DMS153 (cell line): ENCODE results near the gene SLC25A25.
"Not testable (repeated sequence)": the region's sequence is repeated elsewhere in the genome, so short reads cannot be mapped to it uniquely, and the experiment has no call there.

Source experiments
- DNase-seq: peaks from one replicate; lab custom pipeline; 2025; lab: John Stamatoyannopoulos, UW

SLC25A25 gene

DNA sequence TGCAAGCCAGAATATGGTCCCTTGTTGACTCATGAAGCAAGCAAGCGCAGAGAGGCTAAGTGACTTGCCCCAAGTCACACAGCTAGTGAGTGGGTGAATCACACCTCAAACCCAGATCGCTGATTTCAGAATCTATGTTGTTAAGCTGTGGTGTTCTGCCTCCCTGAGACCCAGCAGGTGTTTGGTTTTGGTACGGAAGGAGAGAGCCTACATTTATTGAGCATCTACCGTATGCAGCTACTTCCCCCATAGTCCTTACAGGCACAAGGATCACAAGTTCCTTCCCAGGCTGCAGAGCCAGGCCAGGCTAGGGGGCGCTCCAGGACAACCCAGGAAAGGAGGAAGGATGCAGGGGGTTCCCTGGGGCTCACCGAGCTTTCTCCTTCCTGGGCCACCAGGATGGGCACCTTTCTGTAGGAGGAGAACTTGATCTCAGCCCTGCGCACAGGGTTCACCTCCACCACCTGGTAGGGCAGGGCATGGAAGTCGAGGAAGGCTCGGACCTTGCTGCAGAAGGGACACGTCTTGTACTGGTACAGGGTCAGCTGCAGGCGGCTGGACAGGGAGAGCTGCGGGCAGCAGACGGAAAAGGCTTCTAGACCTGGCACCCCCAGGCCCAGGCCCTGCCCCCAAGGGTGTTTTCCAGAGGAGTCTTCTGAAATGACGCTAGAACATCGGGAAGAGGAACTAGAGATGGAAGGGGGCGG lies 57.0 kb downstream of the SLC25A25 start:
- DNase-seq = no peak

- DNase-seq = no peak
These were observed 57.7 kb downstream of the SLC25A25 start for GRCh38 chr9:128125580-128126354.

DNA sequence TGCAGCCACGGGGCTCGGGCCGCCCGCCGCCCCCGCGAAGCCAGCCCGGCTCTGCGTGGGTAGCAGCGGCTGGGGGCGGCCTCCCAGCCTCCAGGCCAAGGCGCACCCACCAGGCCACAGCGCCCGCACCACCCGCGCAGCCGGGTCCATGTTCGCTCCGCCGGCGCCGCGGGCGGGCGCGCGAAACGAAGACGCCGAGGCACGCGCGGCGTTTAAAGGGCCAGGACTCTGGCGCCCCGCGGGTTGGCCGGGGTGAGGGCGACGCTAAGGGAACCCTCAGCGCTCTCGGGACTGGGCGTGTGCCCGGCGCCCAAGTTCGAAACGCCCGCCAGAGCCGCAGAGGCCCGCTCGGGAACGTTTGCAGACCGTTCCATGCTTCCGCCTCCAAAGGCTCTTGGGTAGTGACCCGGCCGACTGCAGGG lies 59.5 kb downstream of the SLC25A25 start, which contains the start of gene PTGES2:
PTGES2 (minus strand) TSS at position 162 of the 422 bp plus-strand sequence; CDS start at position 150, 12 bp downstream.
- peak; percentile 20 for DNase-seq

DNA sequence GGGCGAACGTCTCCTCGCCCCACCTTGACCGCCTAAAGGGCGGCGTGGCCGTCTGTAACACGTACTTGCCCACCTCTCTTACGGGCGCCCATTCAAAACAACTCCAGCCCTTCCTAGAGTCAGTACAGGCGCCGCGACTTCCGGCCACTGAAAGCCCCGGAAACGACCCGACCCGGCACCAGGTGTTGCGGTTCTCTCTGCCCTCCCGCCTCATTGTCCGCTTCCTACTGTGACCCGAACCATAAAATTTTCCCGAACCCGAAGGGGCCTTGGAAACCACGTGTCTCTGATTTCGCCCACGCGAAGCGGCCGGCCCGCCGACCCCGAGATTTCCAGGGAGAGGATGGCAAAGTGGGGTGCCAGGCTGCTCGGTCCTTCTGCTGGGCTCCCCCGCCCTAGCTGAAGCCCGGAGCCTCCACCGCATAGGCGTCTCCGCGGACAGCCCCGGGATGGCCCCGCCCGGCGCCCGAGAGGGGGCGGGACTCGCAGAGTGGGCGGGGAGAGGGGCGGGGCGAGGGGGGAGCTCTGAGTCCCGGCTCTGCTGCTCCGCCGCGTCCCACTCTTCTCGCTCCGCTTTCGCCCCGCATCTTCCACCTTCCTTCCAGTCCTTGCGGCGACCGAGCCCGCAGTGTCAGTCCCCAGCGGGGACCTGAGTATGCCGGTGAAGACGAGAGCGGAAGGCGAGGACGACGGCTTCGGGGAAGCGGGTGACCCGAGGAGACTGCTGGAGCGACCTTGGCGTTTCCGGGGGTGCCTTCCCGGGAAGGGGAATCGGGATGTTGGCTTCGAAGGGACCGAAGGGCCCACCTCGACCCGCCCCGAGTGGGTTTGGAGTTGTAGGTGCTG lies 60.2 kb downstream of the SLC25A25 start:
- peak; percentile 80 for DNase-seq

GRCh38 chr9:128128836-128129590 lies 61.0 kb downstream of the SLC25A25 start:
- no peak for DNase-seq

- not testable (repeated sequence) for DNase-seq
These were observed 62.1 kb downstream of the SLC25A25 start for GRCh38 chr9:128129976-128130590.

DNA sequence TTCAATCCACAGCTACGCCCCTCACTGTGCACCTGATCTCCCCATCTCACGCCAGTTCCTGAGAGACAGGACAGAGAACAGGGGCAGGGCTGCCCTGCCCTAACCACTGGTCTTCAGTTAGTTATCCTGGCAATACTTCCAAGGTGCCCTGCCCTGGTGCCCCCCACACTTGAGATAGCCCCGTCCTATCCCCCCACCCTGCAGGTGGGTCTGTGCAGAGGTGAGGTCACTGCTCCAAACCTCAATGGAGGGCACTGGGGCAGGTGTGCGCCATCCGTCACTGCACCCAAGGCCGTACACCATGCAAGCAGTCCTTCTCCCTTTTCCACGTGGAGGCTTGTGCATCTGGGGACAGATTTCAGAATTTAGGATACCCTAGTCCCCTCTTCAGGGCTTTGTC lies 62.6 kb downstream of the SLC25A25 start:
- not testable (repeated sequence) for DNase-seq

DNA sequence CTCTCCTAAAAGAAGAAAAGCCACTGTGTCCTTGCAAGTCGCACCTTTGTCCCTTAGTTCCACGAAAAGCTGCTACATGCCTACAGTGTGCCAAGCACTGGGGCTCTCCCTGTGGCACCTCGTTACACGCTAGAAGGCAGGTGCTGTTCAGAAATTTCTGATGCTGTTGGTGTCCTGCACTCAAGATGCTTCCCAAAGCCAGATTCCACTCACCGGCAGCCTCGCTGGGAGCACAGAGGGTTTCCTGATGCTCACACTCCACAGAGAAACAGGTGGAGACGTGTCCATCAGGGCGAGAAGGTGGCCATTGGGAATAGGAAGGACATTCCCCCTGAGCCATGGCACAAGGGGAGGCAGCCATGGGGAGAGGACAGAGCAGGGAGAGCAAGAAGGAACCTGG lies 63.3 kb downstream of the SLC25A25 start:
- DNase-seq = not testable (repeated sequence)

DNA sequence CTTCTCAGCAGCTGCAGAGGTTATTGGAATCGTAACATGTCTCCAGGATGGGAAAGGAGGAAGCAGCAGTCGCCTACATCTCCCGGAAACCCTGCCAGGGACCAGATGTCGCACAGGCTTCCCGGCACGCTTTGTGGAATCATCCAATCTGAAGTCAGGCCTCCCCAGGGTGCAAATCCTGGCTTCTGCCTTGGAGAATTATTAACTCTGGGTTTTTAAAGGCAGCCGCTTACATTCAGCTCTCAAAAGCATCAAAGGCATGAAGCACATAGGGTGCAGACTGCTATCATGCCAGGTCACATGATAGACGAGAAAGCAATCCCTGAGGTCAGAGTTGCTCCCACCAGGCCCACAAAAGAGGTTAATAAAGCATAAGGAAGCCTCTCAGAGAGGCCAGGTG lies 64.1 kb downstream of the SLC25A25 start:
- not testable (repeated sequence) for DNase-seq

- DNase-seq = not testable (repeated sequence)
These were observed 67.5 kb downstream of the SLC25A25 start for GRCh38 chr9:128135561-128135960.

DNA sequence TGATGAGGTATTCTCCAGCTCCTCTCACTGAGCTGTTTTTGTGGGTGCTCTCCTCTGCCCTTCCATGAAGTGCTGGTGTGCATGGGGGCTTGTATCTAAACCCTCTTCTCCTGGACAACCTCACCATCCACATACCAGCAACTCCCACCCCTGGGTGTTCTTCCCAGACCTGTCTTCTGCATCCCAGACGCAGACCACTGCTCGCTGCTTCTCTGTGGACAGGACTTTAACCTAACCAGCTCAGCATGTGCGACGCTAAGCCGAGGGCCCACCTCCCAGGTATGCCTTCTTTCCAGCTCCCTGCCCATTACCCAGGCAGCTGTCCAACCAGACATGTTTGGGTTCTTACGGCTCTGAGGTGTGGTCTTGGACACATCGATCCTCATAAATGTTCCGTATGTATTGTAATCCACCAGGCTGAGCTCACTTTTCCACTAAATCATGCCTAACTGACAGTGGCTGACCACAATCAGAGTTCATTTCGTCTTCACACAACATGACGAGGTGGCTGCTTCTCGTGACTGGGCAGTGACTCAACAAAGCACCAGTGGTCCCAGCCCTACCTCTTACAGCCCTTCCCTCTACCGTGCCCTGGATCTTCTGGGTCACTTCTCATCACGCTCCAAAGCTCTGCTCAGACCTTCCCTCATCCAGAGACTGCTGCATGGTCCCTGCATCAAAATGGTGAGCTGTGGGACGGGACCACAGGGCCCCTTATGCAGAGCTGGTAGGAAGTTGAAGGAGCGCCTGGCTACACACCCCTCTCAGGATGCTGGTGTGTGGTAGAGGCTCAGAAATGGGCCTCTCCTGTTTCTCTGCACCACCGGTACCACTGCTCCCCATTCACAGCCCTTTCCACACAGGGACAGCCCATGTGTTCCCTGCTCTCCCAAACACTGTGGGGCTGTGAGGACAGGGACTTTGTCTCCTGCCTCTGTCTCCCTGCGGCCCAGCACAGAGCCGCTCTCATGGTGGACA lies 69.1 kb downstream of the SLC25A25 start:
- no peak for DNase-seq

GRCh38 chr9:128138001-128138400 lies 70.0 kb downstream of the SLC25A25 start:
- no peak for DNase-seq

DNA sequence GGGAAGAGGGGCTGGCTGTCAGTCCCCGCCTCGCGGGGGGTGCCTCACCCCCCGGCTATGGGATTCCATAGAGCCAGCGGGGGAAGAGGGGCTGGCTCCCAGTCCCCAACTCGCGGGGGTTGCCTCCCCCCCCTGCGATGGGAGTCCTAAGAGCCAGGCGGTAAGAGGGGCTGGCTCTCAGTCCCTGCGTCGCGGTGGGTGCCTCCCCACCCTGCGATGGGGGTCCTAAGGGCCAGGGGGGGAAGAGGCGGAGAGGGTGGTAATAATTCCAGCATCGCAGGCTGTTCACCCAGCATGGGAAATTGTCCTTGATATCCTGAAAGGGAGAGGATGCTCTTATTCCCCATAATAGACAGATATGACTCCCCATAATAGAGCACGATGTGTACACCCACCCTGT lies 71.6 kb downstream of the SLC25A25 start:
- no peak for DNase-seq

DNA sequence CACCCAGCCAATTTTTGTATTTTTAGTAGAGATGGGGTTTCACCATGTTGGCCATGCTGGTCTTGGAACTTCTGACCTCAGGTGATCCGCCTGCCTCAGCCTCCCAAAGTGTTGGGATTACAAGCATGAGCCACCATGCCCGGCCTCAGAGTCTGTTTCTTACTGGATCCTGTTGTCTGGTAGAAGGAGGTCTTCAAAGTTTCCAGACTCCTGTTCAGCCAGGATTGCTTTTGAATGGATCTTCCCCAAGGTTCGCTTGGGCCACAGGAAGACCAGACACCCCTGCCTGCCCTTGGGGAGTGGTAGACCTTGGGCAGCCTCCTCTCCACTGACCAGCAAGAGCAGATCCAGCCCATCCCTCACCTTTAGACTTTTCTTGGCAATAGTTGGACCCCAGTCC lies 73.6 kb downstream of the SLC25A25 start:
- no peak for DNase-seq

DNA sequence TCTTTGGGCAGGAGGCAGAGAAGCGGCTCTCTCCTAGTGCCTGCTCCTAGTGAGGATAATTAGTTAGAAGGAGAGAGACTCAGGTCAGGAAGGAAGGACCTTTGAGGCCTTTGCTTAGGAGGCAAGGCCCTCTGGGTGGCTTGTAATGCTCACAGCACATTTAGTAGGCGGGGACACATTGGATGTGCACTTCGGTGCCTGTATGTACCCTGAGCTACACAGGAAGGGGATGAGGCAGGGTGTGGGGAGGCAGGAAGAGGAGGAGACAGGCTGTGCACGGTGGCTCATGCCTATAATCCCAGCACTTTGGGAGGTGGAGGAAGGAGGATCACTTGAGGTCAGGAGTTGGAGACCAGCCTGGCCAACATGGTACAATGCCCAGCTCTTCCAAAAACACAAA lies 74.0 kb downstream of the SLC25A25 start:
- no peak for DNase-seq

- no peak for DNase-seq
These were observed 74.6 kb downstream of the SLC25A25 start for GRCh38 chr9:128142596-128142995.

DNA sequence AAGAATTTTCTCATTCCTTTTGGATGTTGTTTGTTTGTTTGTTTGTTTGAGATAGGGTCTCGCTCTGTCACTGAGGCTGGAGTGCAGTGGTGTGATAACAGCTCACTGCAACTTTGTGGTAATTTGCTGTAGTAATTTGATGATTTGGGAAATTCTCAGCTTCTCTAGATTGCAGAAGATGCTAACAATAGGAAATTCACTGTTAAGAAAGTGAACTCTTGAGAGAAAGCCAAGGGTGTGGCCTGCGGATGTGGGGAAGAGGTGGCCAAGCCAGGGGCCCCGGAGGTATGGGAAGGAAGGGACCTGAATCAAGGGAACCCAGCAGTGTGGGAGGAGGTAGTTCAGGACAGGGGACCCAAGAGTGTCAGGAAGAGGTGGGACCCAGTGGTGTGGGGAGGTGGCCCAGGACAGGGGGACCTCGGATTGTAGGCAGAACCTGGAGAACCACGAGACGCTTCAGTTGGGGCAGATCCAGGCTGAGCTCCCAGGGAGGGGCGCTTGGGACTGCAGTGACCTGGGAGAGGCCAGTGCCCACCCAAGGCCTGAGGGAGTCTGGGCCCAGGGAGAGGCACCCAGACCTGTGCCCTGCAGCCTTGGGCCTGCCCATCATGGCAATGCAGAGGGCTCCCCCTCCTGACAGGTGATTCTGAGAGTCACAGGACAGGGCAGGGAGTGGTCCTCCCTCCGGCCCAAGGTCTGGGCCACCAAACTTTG lies 75.7 kb downstream of the SLC25A25 start:
- no peak for DNase-seq

DNA sequence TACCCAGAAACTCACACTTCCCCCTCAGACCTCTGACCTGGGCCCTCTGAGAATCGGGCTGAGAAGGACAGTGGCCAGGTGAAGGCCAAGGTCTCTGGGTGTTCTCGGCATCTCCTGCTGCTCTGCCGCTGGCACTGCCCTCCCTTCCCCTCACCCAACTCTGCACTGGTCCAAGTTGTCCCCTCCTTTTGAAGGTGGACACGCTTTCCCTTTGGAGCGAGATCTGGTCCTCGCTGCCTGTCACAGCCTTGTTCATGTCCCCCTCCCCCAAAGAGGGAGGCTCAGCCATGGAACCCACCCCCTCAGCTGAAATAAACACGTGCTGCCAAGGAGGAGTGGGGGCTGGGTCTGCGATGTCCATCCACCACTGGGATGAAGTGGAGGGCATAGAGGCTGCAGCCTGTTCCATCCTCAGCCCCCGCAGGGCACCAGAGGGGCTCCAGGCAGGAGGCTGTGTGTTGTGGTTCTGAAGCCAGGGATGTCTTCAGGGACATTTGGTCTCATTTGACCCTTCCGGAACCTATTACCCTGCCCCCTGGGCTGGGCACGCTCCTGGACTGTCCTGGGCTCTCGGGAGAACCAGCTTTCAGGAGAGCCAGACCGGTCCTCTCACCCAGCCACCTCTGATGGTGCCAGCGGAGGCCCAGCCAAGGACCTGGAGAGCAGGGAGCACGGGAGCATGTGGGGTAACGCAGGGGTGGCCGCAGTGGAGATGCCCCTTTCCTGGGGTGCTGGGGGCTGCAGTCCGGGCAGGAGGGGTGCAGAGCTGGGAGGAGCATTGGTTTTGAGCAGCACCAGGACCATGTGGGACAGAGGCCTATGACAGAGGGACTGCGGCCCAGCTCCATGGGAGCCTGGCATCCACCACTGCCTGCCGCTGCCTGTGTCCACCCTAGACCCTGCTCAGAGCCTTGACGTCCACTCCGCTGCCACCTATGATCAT lies 76.5 kb downstream of the SLC25A25 start:
- no peak for DNase-seq
